ENCODE data around the gene NXPE3.
A peak's percentile ranks its signal among the peaks of the same experiment; 100 is the strongest.
"Not testable (repeated sequence)": the region's sequence is repeated elsewhere in the genome, so short reads cannot be mapped to it uniquely, and the experiment has no call there.

Gene NXPE3

GRCh38 chr3:101779047-101779821 lies at the start of gene NXPE3:
NXPE3 (plus strand) TSS chr3:101779211; CDS start chr3:101785597, 6,386 bp downstream.
- DNase-seq, result peak; percentile 82

GRCh38 chr3:101729586-101729985 lies 49.4 kb upstream of the NXPE3 start:
- DNase-seq, result no peak

- no peak for DNase-seq
Observed at GRCh38 chr3:101730839-101731238, 48.2 kb upstream of the NXPE3 start.

GRCh38 chr3:101732240-101732641 lies 46.8 kb upstream of the NXPE3 start:
- DNase-seq, result no peak

GRCh38 chr3:101735833-101736232 lies 43.2 kb upstream of the NXPE3 start:
- DNase-seq, result no peak

GRCh38 chr3:101741914-101742313 lies 37.1 kb upstream of the NXPE3 start:
- not testable (repeated sequence) for DNase-seq

GRCh38 chr3:101744811-101745210 lies 34.2 kb upstream of the NXPE3 start:
- no peak for DNase-seq

GRCh38 chr3:101745934-101746333 lies 33.1 kb upstream of the NXPE3 start:
- DNase-seq, result not testable (repeated sequence)

GRCh38 chr3:101753386-101754113 lies 25.5 kb upstream of the NXPE3 start:
- not testable (repeated sequence) for DNase-seq

- DNase-seq, result no peak
Observed at GRCh38 chr3:101758224-101758623, 20.8 kb upstream of the NXPE3 start.

- DNase-seq, result no peak
Observed at GRCh38 chr3:101762041-101762646, 16.9 kb upstream of the NXPE3 start.

GRCh38 chr3:101777745-101778281 lies 1.2 kb upstream of the NXPE3 start:
- not testable (repeated sequence) for DNase-seq

GRCh38 chr3:101778385-101779046 lies 495 bp upstream of the NXPE3 start:
- no peak for DNase-seq

GRCh38 chr3:101779822-101780381 lies 891 bp downstream of the NXPE3 start:
- peak; percentile 23 for DNase-seq

GRCh38 chr3:101780661-101781060 lies 1.6 kb downstream of the NXPE3 start:
- DNase-seq, result no peak

- DNase-seq, result no peak
Observed at GRCh38 chr3:101781166-101781565, 2.2 kb downstream of the NXPE3 start.

GRCh38 chr3:101784855-101785613 lies 6.0 kb downstream of the NXPE3 start:
- DNase-seq, result no peak

- DNase-seq, result no peak
Observed at GRCh38 chr3:101791778-101792177, 12.8 kb downstream of the NXPE3 start.

- no peak for DNase-seq
Observed at GRCh38 chr3:101796077-101796680, 17.2 kb downstream of the NXPE3 start.

GRCh38 chr3:101801174-101801573 lies 22.2 kb downstream of the NXPE3 start:
- no peak for DNase-seq

- no peak for DNase-seq
Observed at GRCh38 chr3:101802179-101802578, 23.2 kb downstream of the NXPE3 start.
